Neuronal stem cell (in vitro differentiated cells): ENCODE data around the gene B3GALT4.

ENCODE experiments used
- DNase-seq: peaks from one replicate; pipeline ENCODE4 v3.0.0-alpha.2; 2013; ENCODE audit warnings: low spot score
- H2AFZ ChIP-seq: one replicate; pipeline ENCODE4 v1.6.1; 2013; ENCODE audit warnings: mild to moderate bottlenecking, low read length, inconsistent platforms
- H2AK5ac ChIP-seq: 2 replicates; pipeline ENCODE4 v1.6.1; 2013; ENCODE audit warnings: low read depth, mild to moderate bottlenecking, inconsistent platforms, low read length, moderate library complexity, mixed read lengths
- H2BK120ac ChIP-seq: 2 replicates; pipeline ENCODE4 v1.6.1; 2013; ENCODE audit warnings: low read depth, mild to moderate bottlenecking, inconsistent platforms, low read length, moderate library complexity, mixed read lengths
- H2BK12ac ChIP-seq: one replicate; pipeline ENCODE4 v1.6.1; 2013; ENCODE audit warnings: low read length, inconsistent platforms
- H2BK15ac ChIP-seq: 2 replicates; pipeline ENCODE4 v1.6.1; 2013; ENCODE audit warnings: mild to moderate bottlenecking, low read length, inconsistent platforms, mixed read lengths
- H2BK5ac ChIP-seq: one replicate; pipeline ENCODE4 v1.6.1; 2013; ENCODE audit warnings: inconsistent platforms, mild to moderate bottlenecking, low read length, moderate library complexity
- H3K14ac ChIP-seq: one replicate; pipeline ENCODE4 v1.6.1; 2013; ENCODE audit warnings: low read length, inconsistent platforms
- H3K18ac ChIP-seq: 2 replicates; pipeline ENCODE4 v1.6.1; 2013; ENCODE audit warnings: low read length, inconsistent platforms
- H3K23ac ChIP-seq: 2 replicates; pipeline ENCODE4 v1.6.1; 2013; ENCODE audit warnings: low read depth, mild to moderate bottlenecking, mixed read lengths, low read length, inconsistent platforms; ENCODE audit not compliant: poor library complexity
- H3K27ac ChIP-seq: replicated peaks from 3 replicates; pipeline ENCODE4 v1.5.1; 2013; ENCODE audit warnings: low read length, inconsistent platforms
- H3K27me3 ChIP-seq, 3 experiments: 2 replicates each; pipeline ENCODE4 v1.6.1; 2013; ENCODE audit warnings: low read length in 3 of 3, mild to moderate bottlenecking in 2 of 3, inconsistent platforms in 1 of 3, low read depth in 1 of 3, mixed read lengths in 1 of 3, moderate library complexity in 1 of 3; ENCODE audit not compliant: control insufficient read depth in 3 of 3, insufficient read depth in 3 of 3
- H3K36me3 ChIP-seq, 2 donors: replicated peaks in 1 of 2; 2 replicates each; pipeline ENCODE4 v1.6.1; 2013; ENCODE audit warnings: low read length in 2 of 2; ENCODE audit not compliant: control insufficient read depth in 2 of 2, insufficient read depth in 2 of 2
- H3K4ac ChIP-seq: 2 replicates; pipeline ENCODE4 v1.6.1; 2013; ENCODE audit warnings: inconsistent platforms, mild to moderate bottlenecking, low read length, moderate library complexity
- H3K4me1 ChIP-seq, 2 donors: 1 replicate in 1 of 2; 2 replicates in 1 of 2; pipeline ENCODE4 v1.6.1; 2013; ENCODE audit warnings: low read length in 2 of 2, low read depth in 1 of 2; ENCODE audit not compliant: control insufficient read depth in 2 of 2, insufficient read depth in 1 of 2
- H3K4me2 ChIP-seq: one replicate; pipeline ENCODE4 v1.6.1; 2013; ENCODE audit warnings: mild to moderate bottlenecking, low read length, inconsistent platforms; ENCODE audit not compliant: insufficient read depth, poor library complexity, severe bottlenecking
- H3K4me3 ChIP-seq, 2 donors: 2 replicates each; pipeline ENCODE4 v1.5.1; 2013; ENCODE audit warnings: low read length in 2 of 2, mild to moderate bottlenecking in 2 of 2, inconsistent platforms in 1 of 2, moderate library complexity in 1 of 2
- H3K79me1 ChIP-seq: one replicate; pipeline ENCODE4 v1.6.1; 2013; ENCODE audit warnings: low read depth, mild to moderate bottlenecking, inconsistent platforms, low read length, moderate library complexity
- H3K9ac ChIP-seq: one replicate; pipeline ENCODE4 v1.6.1; 2013; ENCODE audit warnings: mild to moderate bottlenecking, low read depth, low read length, inconsistent platforms; ENCODE audit not compliant: poor library complexity
- H3K9me3 ChIP-seq, 2 donors: replicated peaks in 1 of 2; 2 replicates each; pipeline versions ENCODE3 to v1.6.1; 2013; ENCODE audit warnings: low read length in 2 of 2, mild to moderate bottlenecking in 2 of 2, inconsistent platforms in 1 of 2, low read depth in 1 of 2, mixed read lengths in 1 of 2, moderate library complexity in 1 of 2; ENCODE audit not compliant: control insufficient read depth in 2 of 2, insufficient read depth in 1 of 2
- H4K8ac ChIP-seq: one replicate; pipeline ENCODE4 v1.6.1; 2013; ENCODE audit warnings: low read depth, mild to moderate bottlenecking, inconsistent platforms, low read length, moderate library complexity
- H4K91ac ChIP-seq: one replicate; pipeline ENCODE4 v1.6.1; 2013; ENCODE audit warnings: low read length, low read depth, mild to moderate bottlenecking, inconsistent platforms; ENCODE audit not compliant: poor library complexity
- WGBS, 2 donors: extraction: QIAGEN DNeasy Blood & Tissue Kit; methylation state at CpG; one replicate each; pipeline ENCODE4 v1.1.7; 2013; ENCODE audit warnings: missing lambda C conversion rate in 2 of 2, mixed read lengths in 1 of 2; ENCODE audit not compliant: insufficient read length in 2 of 2, insufficient replicate concordance in 1 of 2; ENCODE audit errors: extremely low coverage in 2 of 2; 5-methylcytosine and 5-hydroxymethylcytosine counted together

Gene B3GALT4

DNA sequence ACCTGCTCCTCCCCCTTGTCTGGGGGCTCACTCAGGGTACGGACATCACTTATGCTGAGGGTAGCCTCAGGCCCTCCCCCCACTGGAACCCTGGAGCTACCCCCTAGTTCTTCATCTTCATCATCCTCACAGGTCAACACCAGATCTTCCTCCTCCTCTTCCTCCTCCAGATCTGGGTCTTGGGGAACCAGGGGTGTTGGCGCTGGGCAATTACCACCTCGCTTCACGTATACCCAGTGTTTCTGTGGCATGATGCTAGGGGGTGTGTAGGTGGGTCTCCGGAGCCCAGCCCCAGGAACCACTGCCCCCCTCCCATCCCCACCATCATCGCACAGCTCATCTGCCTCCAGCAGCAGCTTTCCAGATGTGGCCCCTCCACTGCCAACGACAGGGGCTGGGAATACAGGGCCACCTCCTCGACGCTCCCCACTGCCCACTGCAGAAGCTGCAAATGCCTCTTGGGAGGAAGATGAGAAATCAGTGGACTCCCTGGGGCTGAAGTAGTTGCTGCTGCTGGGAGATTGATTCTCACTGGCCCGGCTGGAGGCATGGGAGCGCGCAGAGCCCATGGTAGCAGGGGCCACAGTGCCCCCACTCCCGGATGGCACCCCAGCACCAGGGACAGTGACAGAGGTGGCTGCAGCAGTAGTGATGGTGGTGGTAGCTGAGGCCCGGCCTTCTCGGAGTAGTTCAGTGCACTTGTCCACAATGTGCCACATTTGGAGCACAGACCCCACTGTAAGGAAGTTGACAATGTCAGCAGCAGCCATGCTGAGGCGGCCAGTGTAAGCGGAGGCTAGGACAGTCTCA is 39.1 kb downstream of the B3GALT4 start:
- no peak overlapping the region for H2AFZ ChIP-seq
- no peak overlapping the region for H3K27ac ChIP-seq
- no peak overlapping the region for H2BK12ac ChIP-seq
- no peak overlapping the region for H2BK120ac ChIP-seq
- no peak overlapping the region for H3K14ac ChIP-seq
- no peak overlapping the region for H3K9ac ChIP-seq
- H3K23ac ChIP-seq = peak overlapping the region; percentile 32
- H3K4me1 ChIP-seq = peaks cover 24 to 36% of the 10 kb centered on the region in 2 donors
- peaks cover 0 to 16% (median 0%) of the 10 kb centered on the region in 3 experiments for H3K27me3 ChIP-seq
- no peak overlapping the region for H2BK5ac ChIP-seq
- H2AK5ac ChIP-seq = peak overlapping the region; percentile 19
- no peak overlapping the region for H3K4me3 ChIP-seq
- no peak for DNase-seq
- H4K8ac ChIP-seq = no peak overlapping the region
- peaks cover 3% of the 10 kb centered on the region for H3K79me1 ChIP-seq
- H3K36me3 ChIP-seq = peaks cover 28 to 43% of the 10 kb centered on the region in 2 donors
- H3K4me2 ChIP-seq = no peak overlapping the region
- peak overlapping the region; percentile 16 for H2BK15ac ChIP-seq
- no peaks in the 10 kb centered on the region for H3K9me3 ChIP-seq
- H3K18ac ChIP-seq = no peak overlapping the region
- no peak overlapping the region for H3K4ac ChIP-seq
- whole genome bisulfite sequencing, 2 donors = no CpG with 5 or more reads among the region's 17 CpGs
- H4K91ac ChIP-seq = no peak overlapping the region

- no peak for DNase-seq
- peaks cover 30 to 50% of the 10 kb centered on the region in 2 donors for H3K36me3 ChIP-seq
- no peak overlapping the region for H2BK120ac ChIP-seq
- no peak overlapping the region for H2AFZ ChIP-seq
- H3K23ac ChIP-seq = peak overlapping the region; percentile 32
- no peak overlapping the region for H3K18ac ChIP-seq
- no peak overlapping the region for H3K9ac ChIP-seq
- peak overlapping the region; percentile 53 to 59 for H3K4me3 ChIP-seq
- H3K4me1 ChIP-seq = peaks cover 28 to 42% of the 10 kb centered on the region in 2 donors
- peaks cover 0 to 14% (median 0%) of the 10 kb centered on the region in 3 experiments for H3K27me3 ChIP-seq
- peak overlapping the region; percentile 43 for H3K4me2 ChIP-seq
- H2BK15ac ChIP-seq = peak overlapping the region; percentile 16
- H3K79me1 ChIP-seq = peaks cover 7% of the 10 kb centered on the region
- H3K27ac ChIP-seq = no peak overlapping the region
- peak overlapping the region; percentile 19 for H2AK5ac ChIP-seq
- WGBS, 2 donors = no CpG with 5 or more reads among the region's 19 CpGs
- no peak overlapping the region for H3K14ac ChIP-seq
- no peak overlapping the region for H2BK12ac ChIP-seq
- H3K4ac ChIP-seq = no peak overlapping the region
- no peaks in the 10 kb centered on the region for H3K9me3 ChIP-seq
- H4K8ac ChIP-seq = no peak overlapping the region
- H2BK5ac ChIP-seq = no peak overlapping the region
- H4K91ac ChIP-seq = no peak overlapping the region
These were observed 39.9 kb downstream of the B3GALT4 start for GRCh38 chr6:33316603-33317418.

GRCh38 chr6:33317419-33317668 is 40.4 kb downstream of the B3GALT4 start:
- Histone ChIP-seq H2AK5ac (no peak overlapping the region), H2AFZ (peak overlapping the region; percentile 75), H3K4ac (no peak overlapping the region), H2BK15ac (no peak overlapping the region), H2BK5ac (no peak overlapping the region), H4K91ac (no peak overlapping the region), H3K9me3 (no peaks in the 10 kb centered on the region), H2BK12ac (no peak overlapping the region), H2BK120ac (no peak overlapping the region), H3K18ac (no peak overlapping the region), H4K8ac (no peak overlapping the region), H3K23ac (no peak overlapping the region), H3K27ac (peak overlapping the region; percentile 95), H3K27me3 (peaks cover 0 to 9% (median 0%) of the 10 kb centered on the region in 3 experiments), H3K14ac (no peak overlapping the region), H3K36me3 (peaks cover 30 to 50% of the 10 kb centered on the region in 2 donors), H3K4me2 (peak overlapping the region; percentile 43), H3K79me1 (peaks cover 10% of the 10 kb centered on the region), H3K4me1 (peaks cover 26 to 41% of the 10 kb centered on the region in 2 donors), H3K4me3 (peak overlapping the region; percentile 53 to 59), H3K9ac (no peak overlapping the region)
- no peak for DNase-seq
- WGBS, 2 donors = no CpG with 5 or more reads among the region's 27 CpGs
